GM23338 (cell line): ENCODE data around the gene ARL15.

Experiments
- EZH2 ChIP-seq: fragments of 200-600 bp; sonication (generic); IDR thresholded peaks from one replicate; pipeline ENCODE4 v1.8.0; 2017; ENCODE audit warnings: antibody characterized with exemption, mild to moderate bottlenecking, low read depth; ENCODE audit not compliant: unreplicated experiment
- EZH2phosphoT487 ChIP-seq: fragments of 200-600 bp; sonication (generic); IDR thresholded peaks from one replicate; pipeline ENCODE4 v1.8.1; 2018; ENCODE audit warnings: antibody characterized with exemption; ENCODE audit not compliant: unreplicated experiment
- POLR2AphosphoS5 ChIP-seq: IDR thresholded peaks from 2 replicates; pipeline ENCODE4 v1.6.1; 2016; ENCODE audit warnings: antibody characterized with exemption, low read depth
- STAT1 ChIP-seq: IDR thresholded peaks from one replicate; pipeline ENCODE4 v1.6.1; 2016; ENCODE audit warnings: antibody characterized with exemption; ENCODE audit not compliant: unreplicated experiment
- TF ChIP-seq, protein P1 (sequence below), 2 experiments: fragments of 200-600 bp in 1 of 2; sonication (generic) in 1 of 2; conservative IDR thresholded peaks; 2 replicates each; pipeline versions ENCODE4 v1.5.1 to v1.6.1; 2016 to 2017; ENCODE audit warnings: antibody characterized with exemption in 2 of 2, low read depth in 2 of 2, mild to moderate bottlenecking in 2 of 2, moderate library complexity in 1 of 2

DNA sequence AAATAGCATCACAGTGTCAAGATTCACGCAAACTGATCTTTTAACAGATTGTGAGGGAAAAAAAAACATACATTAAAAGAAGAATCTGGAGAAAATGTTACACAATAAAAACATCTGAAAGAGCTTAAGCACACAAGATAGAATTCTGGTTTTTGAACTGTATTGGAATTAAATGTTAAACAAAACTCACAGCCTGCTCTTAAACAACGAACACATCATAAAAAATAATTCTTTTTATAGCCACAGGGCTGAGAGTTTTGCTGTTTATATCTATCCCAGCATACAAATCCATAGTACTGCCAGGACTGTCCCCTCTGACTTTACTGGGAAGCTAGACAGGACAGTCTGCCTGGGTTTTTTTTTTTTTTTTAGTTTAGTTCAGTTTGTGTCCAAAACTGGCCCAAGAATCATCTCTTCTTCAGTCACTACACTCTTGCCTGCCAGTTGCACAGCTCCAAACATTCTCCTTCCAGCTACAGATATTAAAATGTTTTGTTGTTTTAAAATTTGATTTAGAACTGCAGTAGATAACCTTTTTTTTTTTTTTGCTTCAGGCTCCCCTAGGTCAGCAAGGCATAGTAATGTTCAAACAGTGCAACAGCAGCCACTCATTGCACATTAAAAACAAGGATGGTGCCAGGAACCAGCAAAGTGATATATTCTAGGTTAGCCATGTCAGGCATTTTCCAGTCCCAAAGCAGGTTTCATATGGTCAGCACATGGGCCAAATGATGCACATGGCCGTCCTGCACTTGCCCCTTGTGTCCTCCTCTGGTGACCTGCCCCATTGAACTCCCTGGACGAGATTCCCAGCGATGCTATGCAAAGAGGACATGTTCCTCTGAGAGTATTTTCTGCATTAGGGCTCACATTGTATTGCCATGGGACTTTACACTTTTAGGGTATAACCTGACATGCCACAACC, 173.6 kb downstream of the ARL15 start:
- TF ChIP-seq, protein P1, sequence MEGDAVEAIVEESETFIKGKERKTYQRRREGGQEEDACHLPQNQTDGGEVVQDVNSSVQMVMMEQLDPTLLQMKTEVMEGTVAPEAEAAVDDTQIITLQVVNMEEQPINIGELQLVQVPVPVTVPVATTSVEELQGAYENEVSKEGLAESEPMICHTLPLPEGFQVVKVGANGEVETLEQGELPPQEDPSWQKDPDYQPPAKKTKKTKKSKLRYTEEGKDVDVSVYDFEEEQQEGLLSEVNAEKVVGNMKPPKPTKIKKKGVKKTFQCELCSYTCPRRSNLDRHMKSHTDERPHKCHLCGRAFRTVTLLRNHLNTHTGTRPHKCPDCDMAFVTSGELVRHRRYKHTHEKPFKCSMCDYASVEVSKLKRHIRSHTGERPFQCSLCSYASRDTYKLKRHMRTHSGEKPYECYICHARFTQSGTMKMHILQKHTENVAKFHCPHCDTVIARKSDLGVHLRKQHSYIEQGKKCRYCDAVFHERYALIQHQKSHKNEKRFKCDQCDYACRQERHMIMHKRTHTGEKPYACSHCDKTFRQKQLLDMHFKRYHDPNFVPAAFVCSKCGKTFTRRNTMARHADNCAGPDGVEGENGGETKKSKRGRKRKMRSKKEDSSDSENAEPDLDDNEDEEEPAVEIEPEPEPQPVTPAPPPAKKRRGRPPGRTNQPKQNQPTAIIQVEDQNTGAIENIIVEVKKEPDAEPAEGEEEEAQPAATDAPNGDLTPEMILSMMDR (conservative IDR thresholded peaks at IDR 0.05; ENCODE audit: low read depth in 2 of 2), result no peak
- no peak for TF ChIP-seq POLR2AphosphoS5
- TF ChIP-seq EZH2, result no peak
- TF ChIP-seq STAT1, result no peak
- no peak for TF ChIP-seq EZH2phosphoT487
